ENCODE data around the gene ANXA10. TPM values are rescaled to one million over a fixed set of nuclear protein-coding genes. Genes with fewer than 3 reads are reported as not detected.

ANXA10 gene
- polyA plus RNA-seq, 1 experiment: not detected

Other genes with a start within 250 kb of the ANXA10 start
- gene DDX60, start 226.2 kb downstream of the ANXA10 start, polyA plus RNA-seq (2011; rRNA removed): 2.7 and 9.1 TPM in 2 replicates

Measured in BJ (cell line).